DMS 273 treated with DMSO at 0.1 percent for 48 hours (cell line): Measurements from ENCODE around the gene RINL.
"Not testable (repeated sequence)": the region's sequence is repeated elsewhere in the genome, so short reads cannot be mapped to it uniquely, and the experiment has no call there.

Experiments used
- DNase-seq: peaks from one replicate; lab custom pipeline; 2025; lab: John Stamatoyannopoulos, UW

The RINL gene

GRCh38 chr19:38834104-38834490, 44.0 kb downstream of the RINL start:
- DNase-seq = no peak

GRCh38 chr19:38833092-38833425, 45.0 kb downstream of the RINL start:
- DNase-seq = no peak

- DNase-seq = no peak
These were observed 46.9 kb downstream of the RINL start for GRCh38 chr19:38831142-38831605.

- no peak for DNase-seq
These were observed 47.9 kb downstream of the RINL start for GRCh38 chr19:38830039-38830733.

- not testable (repeated sequence) for DNase-seq
These were observed 48.9 kb downstream of the RINL start for GRCh38 chr19:38829203-38829602.

- DNase-seq = no peak
These were observed 51.1 kb downstream of the RINL start for GRCh38 chr19:38826856-38827551.

GRCh38 chr19:38825936-38826335, 52.1 kb downstream of the RINL start:
- not testable (repeated sequence) for DNase-seq

GRCh38 chr19:38821230-38821825, 56.7 kb downstream of the RINL start:
- DNase-seq = not testable (repeated sequence)

GRCh38 chr19:38819231-38819920, 58.7 kb downstream of the RINL start:
- no peak for DNase-seq
